H1 (cell line): Measurements from ENCODE around the gene FCGBP.

Experiments used
- CTCF ChIP-seq, 3 experiments: IDR thresholded peaks; 1 replicate in 2 of 3; 2 replicates in 1 of 3; pipeline versions ENCODE4 v1.5.1 to v1.6.1; 2011; ENCODE audit warnings: low read length in 3 of 3, mild to moderate bottlenecking in 3 of 3, inconsistent platforms in 2 of 3, low read depth in 1 of 3, moderate library complexity in 1 of 3; ENCODE audit not compliant: insufficient read depth in 1 of 3; ENCODE audit errors: control extremely low read depth in 1 of 3
- EP300 ChIP-seq, 2 experiments: IDR thresholded peaks; 1 replicate in 1 of 2; 2 replicates in 1 of 2; pipeline ENCODE4 v1.6.1; 2011 to 2012; ENCODE audit warnings: low read depth in 2 of 2, low read length in 2 of 2, mild to moderate bottlenecking in 2 of 2, borderline replicate concordance in 1 of 2, inconsistent platforms in 1 of 2, moderate library complexity in 1 of 2
- GABPA ChIP-seq: IDR thresholded peaks from 2 replicates; pipeline ENCODE4 v1.6.1; 2011; ENCODE audit warnings: mild to moderate bottlenecking, low read length, moderate library complexity, borderline replicate concordance; ENCODE audit not compliant: insufficient read depth
- POLR2A ChIP-seq, 2 experiments: IDR thresholded peaks; 1 replicate in 1 of 2; 2 replicates in 1 of 2; pipeline ENCODE4 v1.6.1; 2011; ENCODE audit warnings: low read depth in 2 of 2, low read length in 2 of 2, mild to moderate bottlenecking in 2 of 2; ENCODE audit errors: control extremely low read depth in 1 of 2
- RFX5 ChIP-seq: IDR thresholded peaks from 2 replicates; pipeline ENCODE4 v1.6.1; 2011; ENCODE audit warnings: low read depth, low read length, improper control_type of control experiment, borderline replicate concordance
- SP1 ChIP-seq: IDR thresholded peaks from 2 replicates; pipeline ENCODE4 v1.6.1; 2011; ENCODE audit warnings: low read depth, low read length
- TAF1 ChIP-seq: IDR thresholded peaks from 2 replicates; pipeline ENCODE4 v1.6.1; 2011; ENCODE audit warnings: mild to moderate bottlenecking, low read depth, low read length

- no peak for TF ChIP-seq CTCF (IDR thresholded peaks at IDR 0.05; ENCODE audit: control extremely low read depth in 1 of 3, insufficient read depth in 1 of 3, low read depth in 1 of 3, low read length in 3 of 3)
- no peak for TF ChIP-seq POLR2A (IDR thresholded peaks at IDR 0.05; ENCODE audit: control extremely low read depth in 1 of 2, low read depth in 2 of 2, low read length in 2 of 2)
- no peak for TF ChIP-seq EP300 (IDR thresholded peaks at IDR 0.05; ENCODE audit: borderline replicate concordance in 1 of 2, low read depth in 2 of 2, low read length in 2 of 2)
- TF ChIP-seq RFX5, result no peak
- no peak for TF ChIP-seq GABPA
- no peak for TF ChIP-seq SP1
- TF ChIP-seq TAF1, result no peak
These were observed at the start of gene FCGBP for GRCh38 chr19:39934584-39935363.
